ENCODE measurements around the gene ACCSL.

GRCh38 chr11:44033411-44033850, 14.3 kb upstream of the ACCSL start:
- no peak for TF ChIP-seq CTCF (IDR thresholded peaks at IDR 0.05)
- no peak for TF ChIP-seq EP300 (IDR thresholded peaks at IDR 0.05)
